Natural killer cell (primary cell): ENCODE results near the gene MMP15. TPM values are rescaled to one million over a fixed set of nuclear protein-coding genes. Genes with fewer than 3 reads are reported as not detected.
A peak's percentile ranks its signal among the peaks of the same experiment; 100 is the strongest.

Source experiments
- ATAC-seq, 3 donors: fragments of 150-1000 bp in 2 of 3; fragments of 200-7000 bp in 1 of 3; cut with Tn5 transposase; 1 replicate in 1 of 3; 2 replicates in 2 of 3; pipeline ENCODE4 v1.10.0; 2021; ENCODE audit warnings: mild to moderate bottlenecking in 2 of 3, moderate library complexity in 2 of 3
- DNase-seq, 2 donors: peaks; one replicate each; pipeline versions ENCODE4 v3.0.0 to v3.0.0-alpha.2; 2013 to 2021; ENCODE audit warnings: mixed read lengths in 1 of 2
- H3K27ac ChIP-seq: one replicate; pipeline ENCODE4 v1.5.1; 2013; ENCODE audit warnings: mild to moderate bottlenecking, low read length
- H3K27me3 ChIP-seq: one replicate; pipeline ENCODE4 v1.6.1; 2013; ENCODE audit warnings: low read length; ENCODE audit not compliant: control insufficient read depth, insufficient read depth
- H3K36me3 ChIP-seq: one replicate; pipeline ENCODE4 v1.6.1; 2013; ENCODE audit warnings: low read length; ENCODE audit not compliant: control insufficient read depth, insufficient read depth
- H3K4me1 ChIP-seq: one replicate; pipeline ENCODE4 v1.6.1; 2013; ENCODE audit warnings: low read length; ENCODE audit not compliant: control insufficient read depth, insufficient read depth
- H3K4me3 ChIP-seq: one replicate; pipeline ENCODE4 v1.5.1; 2013; ENCODE audit warnings: low read length
- H3K9me3 ChIP-seq: one replicate; pipeline ENCODE4 v1.6.1; 2013; ENCODE audit warnings: low read length; ENCODE audit not compliant: control insufficient read depth, insufficient read depth
- H3K27ac Mint-ChIP-seq, 2 donors: one replicate each; pipeline ENCODE4 v1.8.0; 2022; ENCODE audit warnings: mild to moderate bottlenecking in 2 of 2, mixed read lengths in 2 of 2, moderate library complexity in 1 of 2
- H3K27me3 Mint-ChIP-seq, 2 donors: one replicate each; pipeline ENCODE4 v1.8.0; 2022; ENCODE audit warnings: low read depth in 2 of 2, mixed read lengths in 2 of 2
- H3K36me3 Mint-ChIP-seq: one replicate; pipeline ENCODE4 v1.8.0; 2022; ENCODE audit warnings: mixed read lengths
- H3K4me1 Mint-ChIP-seq, 2 donors: one replicate each; pipeline ENCODE4 v1.8.0; 2022; ENCODE audit warnings: mixed read lengths in 2 of 2
- H3K4me3 Mint-ChIP-seq: one replicate; pipeline ENCODE4 v1.8.0; 2022; ENCODE audit warnings: mild to moderate bottlenecking, moderate library complexity, mixed read lengths
- H3K9me3 Mint-ChIP-seq, 2 donors: one replicate each; pipeline ENCODE4 v1.8.0; 2022; ENCODE audit warnings: mixed read lengths in 2 of 2
- CTCF ChIP-seq: fragments of 200-600 bp; IDR thresholded peaks from one replicate; pipeline ENCODE4 v1.8.0; 2022; ENCODE audit warnings: antibody characterized with exemption
- WGBS: methylation state at CpG from one replicate; pipeline ENCODE4 v1.1.7; 2013; ENCODE audit warnings: missing lambda C conversion rate; ENCODE audit not compliant: insufficient coverage; 5-methylcytosine and 5-hydroxymethylcytosine counted together
- intact Hi-C: fragments of 100-400 bp; cut with micrococcal nuclease; formaldehyde crosslinking; loops from one replicate; pipeline ENCODE4 v1.14.2; 2022
- total RNA-seq, 4 donors: library from RNA; stranded (reverse); fragments of 120-200 nt in 1 of 4; gene quantifications; one replicate each; pipeline versions ENCODE4 v1.2.3 to v1.2.4, GENCODE V29; 2013 to 2022

Gene MMP15
- total RNA-seq, 3 donors from 2014 or later (not counting 1 experiment from before 2014, with no cell fraction given): 0.23 to 0.27 (median 0.24) TPM

DNA sequence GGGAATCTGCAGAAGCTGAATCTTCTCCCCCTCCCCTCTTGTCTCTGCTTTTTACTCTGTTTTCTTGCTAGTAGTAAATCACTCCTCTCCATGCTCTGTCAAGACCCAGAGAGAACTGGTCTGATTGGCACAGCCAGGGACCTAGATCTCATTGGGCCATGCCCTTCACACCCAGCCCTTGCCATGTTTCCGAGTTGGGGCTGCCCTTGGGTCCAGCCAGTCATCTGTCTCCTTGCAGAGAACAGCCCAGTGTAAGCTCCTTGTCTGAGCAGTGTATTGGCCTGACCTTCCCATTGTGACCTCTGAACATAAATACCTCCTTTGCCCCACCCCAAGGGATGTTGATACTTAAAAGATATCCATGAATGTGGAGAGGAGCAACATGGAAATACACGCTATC lies 3.9 kb downstream of the MMP15 start:
- Histone ChIP-seq H3K4me1 (peaks cover 23% of the 10 kb centered on the region), H3K9me3 (no peaks in the 10 kb centered on the region), H3K27me3 (peaks cover 10% of the 10 kb centered on the region), H3K4me3 (no peak overlapping the region), H3K36me3 (no peaks in the 10 kb centered on the region), H3K27ac (no peak overlapping the region)
- WGBS: 82% methylated on average over 2 of the region's 2 CpGs
- DNase-seq (no peak), ATAC-seq (no peak)
- H3K4me3 Mint-ChIP-seq: peak overlapping the region; percentile 55
- intact Hi-C loops: loop anchor here (10.0 kb wide), 1 partner anchor 165 kb away; the partner anchor contains the start of gene CSNK2A2
- H3K9me3 Mint-ChIP-seq: no peaks in the 10 kb centered on the region
- peaks cover 14 to 19% of the 10 kb centered on the region in 2 donors for H3K27me3 Mint-ChIP-seq
- H3K27ac Mint-ChIP-seq: no peak overlapping the region
- H3K36me3 Mint-ChIP-seq: no peaks in the 10 kb centered on the region
- no peak for TF ChIP-seq CTCF
- peaks cover 0 to 8% of the 10 kb centered on the region in 2 donors for H3K4me1 Mint-ChIP-seq

- ATAC-seq: no peak
- Mint-ChIP-seq H3K27me3 (peaks cover 14 to 15% of the 10 kb centered on the region in 2 donors), H3K4me3 (no peak overlapping the region), H3K36me3 (no peaks in the 10 kb centered on the region), H3K4me1 (no peaks in the 10 kb centered on the region), H3K27ac (no peak overlapping the region), H3K9me3 (no peaks in the 10 kb centered on the region)
- WGBS: 90% methylated on average over 11 of the region's 11 CpGs
- intact Hi-C loops: no loop called here
- peaks cover 14% of the 10 kb centered on the region for H3K4me1 ChIP-seq
- no peak overlapping the region for H3K27ac ChIP-seq
- no peaks in the 10 kb centered on the region for H3K36me3 ChIP-seq
- no peak overlapping the region for H3K4me3 ChIP-seq
- peaks cover 10% of the 10 kb centered on the region for H3K27me3 ChIP-seq
- no peaks in the 10 kb centered on the region for H3K9me3 ChIP-seq
- DNase-seq: no peak
- no peak for TF ChIP-seq CTCF
Observed at GRCh38 chr16:58030136-58030840, 4.7 kb downstream of the MMP15 start.

DNA sequence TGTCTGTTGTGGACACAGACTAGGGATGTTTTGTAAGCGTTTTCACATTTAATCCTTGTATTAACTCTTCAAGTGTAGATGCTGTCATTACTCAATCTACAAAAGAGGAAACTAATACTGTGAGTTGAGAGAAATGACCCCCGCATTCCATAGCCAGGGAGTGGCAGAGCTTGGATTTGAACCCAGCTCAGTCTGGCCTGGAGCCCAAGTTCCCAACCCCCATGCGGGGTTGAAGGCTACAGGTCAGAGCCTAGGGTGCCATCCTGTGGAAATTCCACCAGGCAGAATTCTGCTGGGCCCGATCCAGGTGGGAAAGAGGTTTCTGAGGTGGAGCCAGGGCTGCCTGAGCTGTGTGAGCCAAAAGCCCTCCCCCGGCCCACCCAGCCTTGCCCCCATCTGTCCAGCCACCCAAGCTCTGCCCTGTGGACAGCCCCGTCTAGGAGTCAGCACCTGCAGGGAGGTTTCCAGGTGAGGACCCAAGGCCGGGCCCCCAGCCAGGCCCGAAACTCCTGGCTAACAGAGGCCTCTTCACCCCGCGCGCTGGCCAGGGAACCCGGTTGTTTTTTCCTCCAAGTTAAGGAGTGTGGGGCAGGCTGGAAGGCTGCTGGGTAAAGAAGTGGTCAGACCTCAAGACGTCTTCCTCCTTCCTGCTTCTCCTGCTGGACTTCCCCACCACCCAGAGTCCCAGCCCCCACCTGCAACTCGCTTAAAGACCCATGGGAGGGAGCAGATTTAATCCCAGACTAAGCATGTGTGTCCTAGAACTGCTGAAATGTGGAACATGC lies 5.7 kb downstream of the MMP15 start:
- H3K27me3 Mint-ChIP-seq: peaks cover 14 to 15% of the 10 kb centered on the region in 2 donors
- no peak overlapping the region for H3K27ac Mint-ChIP-seq
- intact Hi-C loops: no loop called here
- Histone ChIP-seq H3K36me3 (no peaks in the 10 kb centered on the region), H3K4me3 (no peak overlapping the region), H3K9me3 (no peaks in the 10 kb centered on the region), H3K27ac (no peak overlapping the region), H3K27me3 (peaks cover 10% of the 10 kb centered on the region), H3K4me1 (peaks cover 13% of the 10 kb centered on the region)
- DNase-seq: no peak
- no peaks in the 10 kb centered on the region for H3K9me3 Mint-ChIP-seq
- H3K4me3 Mint-ChIP-seq: no peak overlapping the region
- no peak for ATAC-seq
- WGBS: 86% methylated on average over 12 of the region's 14 CpGs
- no peak for TF ChIP-seq CTCF
- no peaks in the 10 kb centered on the region for H3K4me1 Mint-ChIP-seq
- no peaks in the 10 kb centered on the region for H3K36me3 Mint-ChIP-seq
